K562 (cell line): ENCODE data around the gene UBXN6. TPM values are rescaled to one million over a fixed set of nuclear protein-coding genes. Genes with fewer than 3 reads are reported as not detected.

Source experiments
- CBFA2T3 ChIP-seq: fragments of 450-650 bp; IDR thresholded peaks from 2 replicates; pipeline ENCODE4 v1.6.1; 2017
- CBX1 ChIP-seq: sonication (generic); IDR thresholded peaks from 2 replicates; pipeline ENCODE4 v1.6.1; 2016; ENCODE audit warnings: antibody characterized with exemption, low read depth, mild to moderate bottlenecking
- CHCHD3 ChIP-seq: fragments of 250-450 bp; sonication (Bioruptor Pico); IDR thresholded peaks from 2 replicates; pipeline ENCODE4 v2.1.2; 2022; ENCODE audit warnings: mild to moderate bottlenecking
- CREB1 ChIP-seq, 2 experiments: sonication (generic) in 1 of 2; formaldehyde crosslinking in 1 of 2; IDR thresholded peaks; 2 replicates each; pipeline versions ENCODE4 v1.6.1 to v1.8.0; 2012 to 2022; ENCODE audit warnings: inconsistent platforms in 1 of 2, mild to moderate bottlenecking in 1 of 2, missing genetic modification reagents in 1 of 2, moderate library complexity in 1 of 2
- CREM ChIP-seq: IDR thresholded peaks from 2 replicates; pipeline ENCODE4 v1.6.1; 2014; ENCODE audit warnings: antibody characterized with exemption, low read depth
- LCOR ChIP-seq: sonication (generic); formaldehyde crosslinking; IDR thresholded peaks from 2 replicates; pipeline ENCODE4 v1.8.0; 2022; ENCODE audit warnings: mild to moderate bottlenecking, missing genetic modification reagents
- LEF1 ChIP-seq: fragments of 450-650 bp; IDR thresholded peaks from 2 replicates; pipeline ENCODE4 v1.6.1; 2016; ENCODE audit warnings: mild to moderate bottlenecking
- NFIC ChIP-seq: fragments of 450-650 bp; IDR thresholded peaks from 2 replicates; pipeline ENCODE4 v1.6.1; 2017; ENCODE audit warnings: mild to moderate bottlenecking, inconsistent platforms
- SP2 ChIP-seq: IDR thresholded peaks from 2 replicates; pipeline ENCODE4 v1.6.1; 2011; ENCODE audit warnings: mild to moderate bottlenecking, low read depth, low read length, moderate library complexity; ENCODE audit not compliant: poor library complexity, severe bottlenecking; ENCODE audit errors: extremely low read depth
- SRSF7 ChIP-seq: fragments of 200-400 bp; formaldehyde crosslinking; optimal IDR thresholded peaks from 2 replicates; pipeline ENCODE3; 2017; ENCODE audit warnings: mild to moderate bottlenecking, low read depth, low read length
- XRCC3 ChIP-seq: fragments of 450-650 bp; IDR thresholded peaks from 2 replicates; pipeline ENCODE4 v1.6.1; 2017; ENCODE audit warnings: mild to moderate bottlenecking, moderate library complexity
- polyA plus RNA-seq, 8 experiments: library from polyadenylated mRNA; depleted of rRNA in 4 of 8; stranded (reverse) in 5 of 8; unstranded in 3 of 8; fragments of >200 nt; fragmentation: Nextera tagmentation in 2 of 8; fragmentation: Illumina TruSeq in 1 of 8; extraction: Ambion mirVana in 2 of 8; extraction: Trizol in 1 of 8; gene quantifications; 2 replicates each; pipeline versions ENCODE4 v1.2.1 to v1.2.3, GENCODE V29; 2011 to 2014; ENCODE audit warnings: inconsistent platforms in 1 of 8, missing spikeins in 1 of 8
- total RNA-seq, 7 experiments: library from RNA; depleted of rRNA in 6 of 7; stranded (reverse); fragments of >200 nt in 6 of 7; fragmentation: Illumina TruSeq in 2 of 7; extraction: Trizol in 2 of 7; gene quantifications; 2 replicates each; pipeline versions ENCODE4 v1.2.1 to v1.2.3, GENCODE V29; 2011 to 2021; ENCODE audit warnings: low replicate concordance in 1 of 7
- TF ChIP-seq, protein P1 (sequence below): sonication (generic); formaldehyde crosslinking; IDR thresholded peaks from 2 replicates; pipeline ENCODE4 v1.8.1; 2023; ENCODE audit warnings: mild to moderate bottlenecking, missing genetic modification reagents, moderate library complexity
- TF ChIP-seq, protein P2 (sequence below): fragments of 450-650 bp; formaldehyde crosslinking; IDR thresholded peaks from 2 replicates; pipeline ENCODE4 v1.4.0; 2022; ENCODE audit warnings: missing genetic modification characterization
- TF ChIP-seq, protein P3 (sequence below): fragments of 150-350 bp; IDR thresholded peaks from 2 replicates; pipeline ENCODE4 v1.6.1; 2014; ENCODE audit warnings: low read depth, mild to moderate bottlenecking, low read length, borderline replicate concordance
- TF ChIP-seq, protein P4 (sequence below), 2 experiments: IDR thresholded peaks in 1 of 2; conservative IDR thresholded peaks in 1 of 2; 2 replicates each; pipeline ENCODE4 v1.6.1; 2016; ENCODE audit warnings: low read depth in 2 of 2, mild to moderate bottlenecking in 1 of 2, missing compliant biosample characterization in 1 of 2, missing genetic modification characterization in 1 of 2, moderate library complexity in 1 of 2

UBXN6 gene
- total and polyA plus RNA-seq, 9 of the 15 experiments (the other 6 are each of a cell fraction or from before 2014, with no cell fraction given): 0.48 to 90.2 (median 29.5) TPM

DNA sequence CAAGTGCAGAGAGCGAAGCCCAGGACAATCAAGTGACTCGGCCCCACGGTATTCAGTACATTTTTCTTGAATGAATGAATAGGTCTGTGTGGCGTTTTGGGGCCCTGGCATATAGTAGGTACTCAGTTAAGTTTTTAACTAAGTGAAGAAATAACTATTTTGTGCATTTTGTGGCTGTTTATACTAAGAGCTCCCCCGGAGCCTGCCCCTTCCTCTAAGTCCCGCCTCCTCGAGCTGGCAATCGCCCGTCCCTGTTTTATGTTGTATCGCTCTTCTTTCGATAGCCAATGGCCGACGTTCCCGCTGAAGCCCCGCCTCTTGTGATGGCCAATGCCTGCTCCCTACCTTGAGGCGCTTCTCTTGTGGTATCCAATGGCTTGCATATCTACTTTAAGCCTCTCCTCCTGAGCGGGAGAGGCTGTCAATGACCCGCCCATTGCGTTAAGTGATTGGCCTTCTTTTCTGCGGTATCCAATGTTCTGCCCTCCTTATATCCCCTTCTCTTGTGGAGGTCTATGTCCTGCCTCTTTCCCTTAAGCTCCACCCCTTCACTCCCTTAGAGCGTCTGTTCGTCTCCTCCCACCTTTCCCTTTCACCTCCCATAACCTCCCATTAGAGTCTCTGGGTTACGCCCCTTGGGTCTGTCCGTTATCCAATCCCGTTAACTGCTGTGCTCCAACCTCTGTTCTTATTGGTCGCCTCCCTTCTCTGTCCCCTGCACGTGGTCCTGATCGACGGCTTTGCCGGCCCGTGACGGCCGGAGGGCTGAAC lies 14.0 kb upstream of the UBXN6 start (continued):
- TF ChIP-seq, protein P1, sequence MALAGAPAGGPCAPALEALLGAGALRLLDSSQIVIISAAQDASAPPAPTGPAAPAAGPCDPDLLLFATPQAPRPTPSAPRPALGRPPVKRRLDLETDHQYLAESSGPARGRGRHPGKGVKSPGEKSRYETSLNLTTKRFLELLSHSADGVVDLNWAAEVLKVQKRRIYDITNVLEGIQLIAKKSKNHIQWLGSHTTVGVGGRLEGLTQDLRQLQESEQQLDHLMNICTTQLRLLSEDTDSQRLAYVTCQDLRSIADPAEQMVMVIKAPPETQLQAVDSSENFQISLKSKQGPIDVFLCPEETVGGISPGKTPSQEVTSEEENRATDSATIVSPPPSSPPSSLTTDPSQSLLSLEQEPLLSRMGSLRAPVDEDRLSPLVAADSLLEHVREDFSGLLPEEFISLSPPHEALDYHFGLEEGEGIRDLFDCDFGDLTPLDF (CRISPR knock-in tag): no peak
- TF ChIP-seq NFIC (peak; percentile 87), CBX1 (no peak), SRSF7 (no peak), CBFA2T3 (no peak), SP2 (peak; percentile 95), LCOR (CRISPR knock-in tag) (no peak), CHCHD3 (peak; percentile 54; the same call in 1 of the 2 replicates), XRCC3 (no peak), CREB1 (IDR thresholded peaks at IDR 0.05) (no peak; the same call in 1 of the 2 replicates), CREB1 (CRISPR knock-in tag; IDR thresholded peaks at IDR 0.05) (peak; percentile 80), LEF1 (peak; percentile 43; the same call in 1 of the 2 replicates), CREM (peak; percentile 78)
- TF ChIP-seq, protein P2, sequence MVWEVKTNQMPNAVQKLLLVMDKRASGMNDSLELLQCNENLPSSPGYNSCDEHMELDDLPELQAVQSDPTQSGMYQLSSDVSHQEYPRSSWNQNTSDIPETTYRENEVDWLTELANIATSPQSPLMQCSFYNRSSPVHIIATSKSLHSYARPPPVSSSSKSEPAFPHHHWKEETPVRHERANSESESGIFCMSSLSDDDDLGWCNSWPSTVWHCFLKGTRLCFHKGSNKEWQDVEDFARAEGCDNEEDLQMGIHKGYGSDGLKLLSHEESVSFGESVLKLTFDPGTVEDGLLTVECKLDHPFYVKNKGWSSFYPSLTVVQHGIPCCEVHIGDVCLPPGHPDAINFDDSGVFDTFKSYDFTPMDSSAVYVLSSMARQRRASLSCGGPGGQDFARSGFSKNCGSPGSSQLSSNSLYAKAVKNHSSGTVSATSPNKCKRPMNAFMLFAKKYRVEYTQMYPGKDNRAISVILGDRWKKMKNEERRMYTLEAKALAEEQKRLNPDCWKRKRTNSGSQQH: no peak
- TF ChIP-seq, protein P3, sequence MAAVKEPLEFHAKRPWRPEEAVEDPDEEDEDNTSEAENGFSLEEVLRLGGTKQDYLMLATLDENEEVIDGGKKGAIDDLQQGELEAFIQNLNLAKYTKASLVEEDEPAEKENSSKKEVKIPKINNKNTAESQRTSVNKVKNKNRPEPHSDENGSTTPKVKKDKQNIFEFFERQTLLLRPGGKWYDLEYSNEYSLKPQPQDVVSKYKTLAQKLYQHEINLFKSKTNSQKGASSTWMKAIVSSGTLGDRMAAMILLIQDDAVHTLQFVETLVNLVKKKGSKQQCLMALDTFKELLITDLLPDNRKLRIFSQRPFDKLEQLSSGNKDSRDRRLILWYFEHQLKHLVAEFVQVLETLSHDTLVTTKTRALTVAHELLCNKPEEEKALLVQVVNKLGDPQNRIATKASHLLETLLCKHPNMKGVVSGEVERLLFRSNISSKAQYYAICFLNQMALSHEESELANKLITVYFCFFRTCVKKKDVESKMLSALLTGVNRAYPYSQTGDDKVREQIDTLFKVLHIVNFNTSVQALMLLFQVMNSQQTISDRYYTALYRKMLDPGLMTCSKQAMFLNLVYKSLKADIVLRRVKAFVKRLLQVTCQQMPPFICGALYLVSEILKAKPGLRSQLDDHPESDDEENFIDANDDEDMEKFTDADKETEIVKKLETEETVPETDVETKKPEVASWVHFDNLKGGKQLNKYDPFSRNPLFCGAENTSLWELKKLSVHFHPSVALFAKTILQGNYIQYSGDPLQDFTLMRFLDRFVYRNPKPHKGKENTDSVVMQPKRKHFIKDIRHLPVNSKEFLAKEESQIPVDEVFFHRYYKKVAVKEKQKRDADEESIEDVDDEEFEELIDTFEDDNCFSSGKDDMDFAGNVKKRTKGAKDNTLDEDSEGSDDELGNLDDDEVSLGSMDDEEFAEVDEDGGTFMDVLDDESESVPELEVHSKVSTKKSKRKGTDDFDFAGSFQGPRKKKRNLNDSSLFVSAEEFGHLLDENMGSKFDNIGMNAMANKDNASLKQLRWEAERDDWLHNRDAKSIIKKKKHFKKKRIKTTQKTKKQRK: peak; percentile 94
- TF ChIP-seq, protein P4, sequence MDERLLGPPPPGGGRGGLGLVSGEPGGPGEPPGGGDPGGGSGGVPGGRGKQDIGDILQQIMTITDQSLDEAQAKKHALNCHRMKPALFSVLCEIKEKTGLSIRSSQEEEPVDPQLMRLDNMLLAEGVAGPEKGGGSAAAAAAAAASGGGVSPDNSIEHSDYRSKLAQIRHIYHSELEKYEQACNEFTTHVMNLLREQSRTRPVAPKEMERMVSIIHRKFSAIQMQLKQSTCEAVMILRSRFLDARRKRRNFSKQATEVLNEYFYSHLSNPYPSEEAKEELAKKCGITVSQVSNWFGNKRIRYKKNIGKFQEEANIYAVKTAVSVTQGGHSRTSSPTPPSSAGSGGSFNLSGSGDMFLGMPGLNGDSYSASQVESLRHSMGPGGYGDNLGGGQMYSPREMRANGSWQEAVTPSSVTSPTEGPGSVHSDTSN (CRISPR knock-in tag; IDR thresholded peaks at IDR 0.05; ENCODE audit: low read depth): peak; percentile 99
- TF ChIP-seq, protein P4 (tag; conservative IDR thresholded peaks at IDR 0.05; ENCODE audit: low read depth): peak; percentile 100
